Coronary artery (tissue), 2 donors: ENCODE results near the gene CDH3.

Experiments
- DNase-seq: peaks from one replicate; pipeline ENCODE4 v3.0.0-alpha.2; 2017; ENCODE audit warnings: low spot score
- H3K27ac ChIP-seq, 2 donors: fragments of 200-600 bp; sonication (generic); one replicate each; pipeline ENCODE4 v1.5.1; 2016 to 2019
- H3K4me3 ChIP-seq: fragments of 200-600 bp; sonication (generic); 2 replicates; pipeline ENCODE4 v1.5.1; 2016; ENCODE audit warnings: mild to moderate bottlenecking, moderate library complexity
- CTCF ChIP-seq: fragments of 200-600 bp; sonication (generic); IDR thresholded peaks from one replicate; pipeline ENCODE4 v1.5.1; 2019; ENCODE audit warnings: antibody characterized with exemption

CDH3 gene

DNA sequence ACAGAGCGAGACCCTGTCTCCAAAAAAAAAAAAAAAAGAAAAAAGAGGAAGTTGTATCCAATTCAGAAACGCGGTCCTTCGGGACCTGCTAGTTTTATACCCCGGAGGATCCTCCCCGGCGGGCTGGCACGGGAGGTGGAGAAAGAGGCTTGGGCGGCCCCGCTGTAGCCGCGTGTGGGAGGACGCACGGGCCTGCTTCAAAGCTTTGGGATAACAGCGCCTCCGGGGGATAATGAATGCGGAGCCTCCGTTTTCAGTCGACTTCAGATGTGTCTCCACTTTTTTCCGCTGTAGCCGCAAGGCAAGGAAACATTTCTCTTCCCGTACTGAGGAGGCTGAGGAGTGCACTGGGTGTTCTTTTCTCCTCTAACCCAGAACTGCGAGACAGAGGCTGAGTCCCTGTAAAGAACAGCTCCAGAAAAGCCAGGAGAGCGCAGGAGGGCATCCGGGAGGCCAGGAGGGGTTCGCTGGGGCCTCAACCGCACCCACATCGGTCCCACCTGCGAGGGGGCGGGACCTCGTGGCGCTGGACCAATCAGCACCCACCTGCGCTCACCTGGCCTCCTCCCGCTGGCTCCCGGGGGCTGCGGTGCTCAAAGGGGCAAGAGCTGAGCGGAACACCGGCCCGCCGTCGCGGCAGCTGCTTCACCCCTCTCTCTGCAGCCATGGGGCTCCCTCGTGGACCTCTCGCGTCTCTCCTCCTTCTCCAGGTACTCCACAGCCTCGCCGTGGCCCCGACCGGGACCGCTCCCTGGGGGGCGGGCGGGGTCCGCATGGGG is at the start of gene CDH3:
CDH3 (plus strand) TSS at position 596 of the 779 bp plus-strand sequence; CDS start at position 666, 70 bp downstream.
- H3K27ac ChIP-seq: no peak within 1 kb of the TSS
- TF ChIP-seq CTCF: no peak
- no peak for DNase-seq
- H3K4me3 ChIP-seq: peak within 1 kb of the TSS; percentile 57

- no peak for TF ChIP-seq CTCF
- no peak for DNase-seq
- no peak overlapping the region for H3K4me3 ChIP-seq
- H3K27ac ChIP-seq: no peak overlapping the region
Measured at GRCh38 chr16:68596266-68596665, 48.8 kb upstream of the CDH3 start.

DNA sequence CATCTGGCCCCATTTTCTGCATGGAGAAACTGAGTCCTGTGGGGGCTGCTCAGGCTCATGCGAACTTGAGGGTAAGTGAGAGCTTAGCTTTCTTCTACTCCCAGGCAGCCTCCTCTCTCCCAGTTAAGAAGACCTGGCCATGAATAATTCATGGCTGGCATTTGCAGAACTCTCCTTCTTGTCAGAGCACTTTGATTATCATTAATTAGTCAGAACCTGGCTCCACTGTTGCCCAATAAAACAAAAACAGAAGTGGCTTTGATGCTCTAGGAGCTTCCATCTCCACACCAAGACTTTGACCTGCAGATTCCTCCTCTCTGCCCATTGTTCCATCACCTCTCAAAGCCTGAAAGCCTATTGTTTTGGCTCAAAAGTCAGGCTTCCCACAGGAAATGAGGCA is 45.5 kb upstream of the CDH3 start:
- H3K27ac ChIP-seq: no peak overlapping the region
- H3K4me3 ChIP-seq: no peak overlapping the region
- TF ChIP-seq CTCF: no peak
- DNase-seq: no peak

- TF ChIP-seq CTCF: no peak
- no peak overlapping the region for H3K4me3 ChIP-seq
- DNase-seq: no peak
- no peak overlapping the region for H3K27ac ChIP-seq
Measured at GRCh38 chr16:68605746-68606145, 39.4 kb upstream of the CDH3 start.

DNA sequence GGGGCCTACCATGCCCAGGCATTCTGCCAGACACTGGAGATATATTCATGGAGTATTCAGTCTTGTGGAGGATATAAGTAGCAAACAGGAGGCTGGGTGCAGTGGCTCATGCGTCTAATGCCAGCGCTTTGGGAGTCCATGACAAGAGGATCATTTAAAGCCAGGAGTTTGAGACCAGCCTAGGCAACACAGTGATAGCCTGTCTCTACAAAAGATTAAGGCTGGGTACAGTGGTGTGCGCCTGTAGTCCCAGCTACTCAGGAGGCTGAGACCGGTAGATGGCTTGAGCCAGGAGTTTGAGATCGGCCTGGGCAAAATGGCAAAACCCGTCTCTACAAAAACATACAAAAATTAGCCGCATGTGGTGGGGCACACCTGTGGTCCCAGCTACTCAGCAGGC is 37.7 kb upstream of the CDH3 start:
- Histone ChIP-seq H3K27ac (no peak overlapping the region), H3K4me3 (no peak overlapping the region)
- no peak for DNase-seq
- no peak for TF ChIP-seq CTCF

DNA sequence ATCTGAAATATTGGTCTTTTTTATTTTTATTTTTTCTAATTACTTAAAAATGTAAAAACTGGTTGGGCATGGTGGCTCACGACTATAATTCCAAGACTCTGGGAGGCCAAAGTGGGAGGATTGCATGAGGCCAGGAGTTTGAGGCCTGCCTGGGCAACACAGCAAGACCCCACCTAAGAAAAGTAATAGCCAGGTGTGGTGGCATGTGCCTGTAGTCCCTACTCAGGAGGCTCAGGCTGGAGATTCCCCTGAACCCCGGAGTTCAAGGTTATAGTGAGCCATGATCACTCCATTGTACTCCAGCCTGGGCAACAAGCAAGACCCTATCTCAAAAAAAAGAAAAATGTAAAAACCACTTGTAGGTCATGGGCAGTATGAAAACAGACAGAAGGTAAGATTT is 36.8 kb upstream of the CDH3 start:
- no peak for DNase-seq
- H3K27ac ChIP-seq: no peak overlapping the region
- no peak for TF ChIP-seq CTCF
- no peak overlapping the region for H3K4me3 ChIP-seq

DNA sequence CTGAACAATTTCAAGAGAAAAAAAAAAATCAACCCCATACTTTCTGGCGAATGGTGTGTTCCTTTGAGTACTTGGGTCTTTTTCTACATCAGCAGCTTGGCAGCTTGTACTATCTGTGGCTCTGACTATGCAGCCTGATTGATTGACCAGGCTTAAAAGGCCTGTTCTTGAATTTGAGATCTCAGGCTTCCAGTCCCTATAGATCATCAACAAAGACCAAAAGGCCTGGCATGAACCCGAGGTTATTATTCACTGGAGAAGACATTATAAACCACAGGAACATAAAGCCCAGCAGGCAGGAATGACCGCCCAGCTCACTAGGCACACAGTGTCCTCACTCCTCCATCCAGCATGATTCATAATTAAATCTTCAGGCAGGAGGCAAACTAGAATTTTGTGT is 32.1 kb upstream of the CDH3 start:
- H3K27ac ChIP-seq: no peak overlapping the region
- no peak overlapping the region for H3K4me3 ChIP-seq
- no peak for DNase-seq
- TF ChIP-seq CTCF: no peak
